NCI-H1105 (cell line): ENCODE results near the gene EHD1.

ENCODE experiments used
- DNase-seq: peaks from one replicate; lab custom pipeline; 2025; lab: John Stamatoyannopoulos, UW

The EHD1 gene

DNA sequence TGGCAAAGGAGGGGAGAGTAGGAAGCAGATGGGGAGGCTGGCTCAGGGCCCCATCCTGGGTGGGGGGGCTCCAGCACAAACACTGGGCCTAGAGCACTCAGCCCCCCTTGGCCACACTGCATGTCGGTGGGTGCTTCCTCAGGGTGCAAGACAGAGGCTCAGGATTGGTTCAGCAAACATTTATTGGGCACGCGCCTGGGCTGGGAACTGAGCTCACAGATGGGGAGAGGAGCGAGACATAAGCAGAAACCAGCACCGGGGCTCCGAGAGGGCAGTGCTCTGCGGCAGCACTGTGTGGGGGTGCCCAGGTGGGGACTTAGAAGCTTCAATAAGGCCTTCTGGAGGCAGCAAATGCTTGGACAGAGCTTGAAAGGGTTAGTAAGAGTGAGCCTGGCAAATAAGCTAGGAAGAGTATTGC, 12.1 kb upstream of the EHD1 start:
- DNase-seq, result no peak

DNA sequence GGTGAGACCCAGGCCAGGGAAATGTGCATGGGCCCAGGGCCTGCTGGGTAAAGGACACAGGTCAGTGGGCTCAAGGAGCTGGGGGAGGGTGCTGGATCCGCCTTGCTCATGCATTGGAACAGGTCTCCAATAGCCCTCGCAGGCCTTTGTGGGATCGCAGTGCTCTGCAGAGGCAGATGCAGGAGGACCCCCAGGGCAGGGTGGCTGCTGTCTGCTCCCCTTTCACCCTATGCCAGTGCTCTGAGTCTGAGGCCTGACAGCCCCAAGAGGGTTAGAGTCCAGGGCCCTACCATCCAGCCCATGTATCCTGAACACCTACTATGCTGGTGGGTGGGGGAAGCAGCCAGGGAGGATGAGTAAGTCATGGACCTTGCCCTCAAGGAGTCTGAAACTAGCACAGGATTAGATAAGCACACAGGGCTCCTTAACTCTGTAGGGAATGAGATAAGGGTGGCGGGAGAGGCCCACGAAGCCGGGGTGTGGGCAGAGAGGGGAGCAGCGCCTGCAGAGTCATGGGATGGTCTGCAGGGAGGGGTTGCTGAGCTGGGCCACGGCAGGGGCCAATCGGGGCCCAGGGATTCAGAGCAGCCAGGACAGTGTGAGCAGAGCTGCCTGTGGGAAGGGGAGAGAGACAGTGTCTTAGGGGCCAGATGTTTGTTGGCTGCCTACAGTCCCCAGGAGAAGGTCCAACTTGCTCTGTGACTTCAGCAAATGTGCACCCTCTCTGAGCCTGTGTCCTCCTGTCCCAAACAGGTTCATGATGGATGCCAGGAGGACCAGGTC, 10.5 kb upstream of the EHD1 start:
- DNase-seq, result no peak

DNA sequence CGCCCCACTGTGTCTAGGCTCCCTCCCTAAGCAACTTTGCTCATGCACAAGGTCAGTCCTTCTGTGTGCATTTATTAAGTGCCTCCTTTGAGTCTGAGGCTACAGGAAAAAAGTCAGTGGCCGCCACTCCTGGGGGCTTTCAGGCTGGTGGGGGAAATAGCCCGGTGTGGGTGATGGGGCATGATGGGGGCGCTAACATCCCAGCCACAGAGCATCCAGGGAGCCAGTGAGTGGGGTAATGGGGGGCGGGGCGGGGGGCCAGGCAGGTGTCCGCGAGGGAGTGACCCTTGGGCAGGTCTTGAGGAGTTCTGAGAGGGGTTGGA, 9.9 kb upstream of the EHD1 start:
- DNase-seq, result no peak

DNA sequence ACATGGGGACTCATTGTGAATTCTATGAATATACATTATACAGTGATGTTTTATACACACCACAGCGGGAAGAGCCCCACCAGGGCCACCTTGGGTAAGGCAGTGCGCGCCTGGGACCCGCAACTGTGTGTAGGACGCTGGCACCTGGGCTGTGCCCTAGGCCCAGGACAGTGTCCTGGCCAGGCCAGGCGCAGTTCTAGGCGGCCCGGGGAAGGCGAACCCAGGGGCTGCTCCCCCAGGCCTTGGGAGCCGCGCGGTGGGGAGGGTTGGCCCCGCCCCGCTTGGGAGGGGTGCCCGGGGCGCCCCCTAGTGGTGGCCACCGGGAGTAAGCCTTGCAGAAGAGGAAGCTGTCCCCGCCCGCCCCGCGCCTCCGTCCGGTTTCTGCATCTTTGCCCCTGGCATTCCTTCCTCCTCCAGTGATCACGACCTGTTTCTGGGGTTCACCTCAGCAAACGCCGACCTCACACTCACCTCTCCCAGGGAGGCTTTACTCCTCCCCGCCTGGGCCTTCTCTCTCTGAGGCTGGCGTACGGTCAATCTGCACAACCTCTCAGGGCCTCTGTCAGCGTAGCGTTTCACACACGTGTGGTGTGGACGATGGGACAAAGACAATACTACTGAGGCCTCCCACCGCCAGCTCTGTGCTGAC, 9.5 kb upstream of the EHD1 start:
- DNase-seq, result peak; percentile 50

DNA sequence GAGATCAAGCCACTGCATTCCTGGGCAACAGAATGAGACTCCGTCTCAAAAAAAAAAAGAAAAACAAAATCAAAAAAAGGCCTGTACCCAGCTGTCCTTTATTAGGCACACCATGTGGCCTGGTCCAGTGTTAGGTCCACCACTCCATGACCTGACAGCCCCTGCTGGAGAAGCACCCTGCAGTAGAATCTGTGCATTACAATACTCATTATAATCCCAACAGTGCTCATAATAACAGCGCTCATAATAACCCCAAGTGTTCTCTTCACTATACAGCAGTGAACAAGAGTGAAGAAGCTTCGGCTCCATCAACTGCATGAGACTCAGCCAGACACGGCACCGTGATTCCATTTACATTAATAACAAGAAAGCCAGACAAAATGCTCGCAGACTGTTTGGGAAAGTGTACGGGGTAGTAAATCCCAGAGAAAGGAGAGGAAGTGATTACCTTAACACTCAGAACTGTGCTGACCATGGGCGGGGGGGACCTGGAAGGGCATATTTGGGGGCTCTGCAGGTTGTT, 8.9 kb upstream of the EHD1 start:
- no peak for DNase-seq

DNA sequence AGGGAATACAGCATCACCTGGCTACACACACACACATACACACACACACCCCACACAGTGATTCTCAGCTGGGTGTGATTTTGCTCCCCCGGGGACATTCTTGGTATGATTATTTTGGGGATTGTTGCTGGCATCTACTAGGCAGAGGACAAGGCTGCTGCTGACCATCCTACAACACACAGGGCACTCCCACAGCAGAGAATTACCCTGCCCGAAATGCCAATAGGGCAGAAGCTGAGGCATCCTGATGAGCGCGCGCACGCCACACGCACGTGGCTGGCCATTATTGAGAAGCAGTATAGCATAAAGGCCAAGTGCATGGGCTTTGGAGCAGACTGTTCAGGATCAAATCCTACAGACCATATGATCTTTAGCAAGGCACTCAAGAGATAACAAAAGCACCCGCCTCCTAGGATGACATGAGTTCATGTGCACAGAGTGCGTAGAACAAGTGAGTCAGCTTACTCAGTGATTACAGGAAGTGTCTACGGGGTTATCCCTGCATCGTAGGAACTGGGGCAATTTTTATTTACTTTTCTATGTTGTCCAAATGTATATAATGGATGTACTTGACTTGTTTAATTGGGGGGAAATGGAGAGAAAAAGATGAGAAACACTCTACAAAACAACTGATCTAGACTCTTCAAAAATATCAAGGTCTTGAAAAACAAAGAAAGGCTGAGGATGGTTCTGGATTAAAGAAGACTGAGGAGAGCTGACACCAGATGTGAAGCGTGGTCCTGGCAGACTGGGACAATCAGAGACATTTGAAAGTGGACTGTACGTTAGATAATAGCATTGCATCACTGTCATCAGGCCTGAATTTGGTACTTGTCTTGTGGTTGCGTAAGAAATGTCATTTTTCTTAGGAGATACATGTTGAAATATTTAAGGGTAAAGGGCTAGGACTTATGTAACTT, 7.2 kb upstream of the EHD1 start:
- DNase-seq, result no peak

DNA sequence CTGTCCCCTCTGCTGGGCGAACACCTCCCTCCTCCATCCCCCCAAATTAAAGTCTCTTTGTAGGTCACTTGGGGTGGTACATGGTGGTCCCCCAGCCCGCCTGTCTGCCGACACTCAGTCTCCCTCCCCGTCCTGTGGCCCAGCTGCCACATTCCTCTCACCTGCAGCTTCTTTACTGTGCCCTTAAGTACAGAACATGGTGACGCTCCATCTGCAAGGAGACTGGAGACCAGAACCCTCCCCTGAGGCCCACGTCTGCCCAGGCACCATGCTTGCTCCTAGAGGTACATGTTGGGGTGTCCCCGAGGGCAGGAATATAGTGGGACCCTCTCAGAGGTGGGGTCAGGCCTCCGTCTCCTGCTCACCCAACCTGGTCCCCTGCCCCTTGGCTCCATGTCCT, 5.6 kb upstream of the EHD1 start:
- no peak for DNase-seq

DNA sequence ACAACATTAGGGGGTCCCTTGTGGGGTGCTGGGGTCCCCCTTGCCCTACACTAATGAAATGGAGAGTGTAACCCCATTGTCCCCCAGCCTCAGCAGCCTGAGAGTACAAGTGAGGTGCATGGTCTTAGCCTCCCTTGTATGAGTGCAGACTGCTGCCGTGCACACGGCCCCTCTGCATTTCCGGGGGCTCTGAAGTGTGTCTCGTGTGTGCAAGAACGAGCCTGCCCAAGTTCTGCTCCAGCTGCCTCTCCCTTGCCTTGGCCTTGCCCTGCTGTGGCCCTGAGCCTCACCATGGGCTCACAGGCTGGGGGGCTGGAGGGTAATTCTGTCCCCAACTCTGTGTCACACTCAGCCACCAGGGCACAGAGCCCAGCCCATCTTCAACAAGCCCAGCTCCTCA, 5.2 kb upstream of the EHD1 start:
- DNase-seq, result no peak

DNA sequence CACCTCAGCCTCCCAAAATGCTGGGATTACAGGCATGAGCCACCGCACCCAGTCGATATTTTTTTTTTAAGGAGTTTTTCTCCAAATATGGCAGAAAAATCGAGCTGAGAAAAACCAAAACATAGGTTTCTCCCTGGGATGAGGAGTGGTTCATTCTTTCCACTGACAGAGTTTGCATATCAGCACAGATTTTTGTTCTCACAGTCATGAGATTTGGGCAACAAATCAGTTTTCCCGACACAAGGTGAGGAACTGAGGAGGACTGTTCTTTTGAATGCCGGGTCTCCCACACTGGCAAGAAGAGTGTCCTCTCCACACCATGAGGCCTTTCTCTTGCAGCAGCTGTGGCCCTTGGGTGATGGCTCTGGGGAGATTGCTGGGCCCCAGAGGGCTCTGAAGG, 3.8 kb upstream of the EHD1 start:
- no peak for DNase-seq

DNA sequence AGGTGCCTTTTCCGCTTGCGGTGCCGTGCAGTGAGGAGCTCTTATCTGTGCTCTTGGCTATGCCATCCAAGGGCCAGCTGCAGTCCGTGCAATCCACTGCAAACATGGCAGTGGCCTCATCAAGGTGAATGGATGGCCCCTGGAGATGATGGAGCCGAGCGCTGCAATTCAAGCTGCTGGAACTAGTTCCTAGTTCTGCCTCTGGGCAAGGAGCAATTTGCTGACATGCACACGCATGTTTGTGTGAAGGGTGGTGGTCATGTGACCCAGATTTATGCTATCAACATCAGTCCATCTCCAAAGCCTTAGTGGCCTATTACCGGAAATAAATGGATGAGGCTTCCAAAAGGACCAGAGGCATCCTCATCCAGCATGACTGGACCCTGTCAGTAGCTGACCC, 3.1 kb upstream of the EHD1 start:
- peak; percentile 53 for DNase-seq

DNA sequence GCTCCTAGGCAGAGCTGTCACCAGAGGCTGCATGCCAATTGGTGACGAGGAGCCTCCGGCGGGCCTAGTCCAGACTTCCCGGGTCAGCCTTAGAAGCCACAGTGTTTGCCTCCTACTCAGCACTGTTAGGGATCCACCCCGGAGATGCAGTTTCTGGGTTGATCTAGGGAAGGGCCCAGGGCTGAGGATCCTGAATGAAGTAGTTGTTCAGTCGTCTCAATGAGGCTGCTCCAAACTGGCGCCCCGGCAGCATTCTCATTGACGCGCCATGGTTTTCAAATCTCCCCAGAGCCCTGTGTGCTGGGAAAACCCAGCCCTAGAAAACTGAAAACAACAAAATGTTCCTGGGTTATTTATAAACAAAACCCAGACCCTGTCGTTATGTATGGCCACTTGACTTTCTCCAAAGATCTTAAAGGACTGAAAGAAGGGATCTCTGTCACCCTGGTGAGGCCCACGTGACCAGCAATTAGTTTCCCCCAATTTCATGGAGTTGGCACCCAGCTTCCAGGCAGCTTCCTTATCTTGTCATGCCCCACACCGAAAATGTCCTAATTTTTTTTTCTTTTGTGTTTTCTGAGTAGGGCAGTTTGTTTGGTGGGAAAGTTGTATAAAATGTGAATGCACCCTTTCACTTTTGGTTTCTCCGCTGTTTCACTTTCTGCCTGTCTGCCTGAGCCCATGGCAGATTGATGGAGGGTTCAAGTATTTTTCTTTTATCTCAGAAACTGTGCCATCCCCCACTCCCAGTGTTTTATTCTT, 2.0 kb upstream of the EHD1 start:
- DNase-seq, result no peak

DNA sequence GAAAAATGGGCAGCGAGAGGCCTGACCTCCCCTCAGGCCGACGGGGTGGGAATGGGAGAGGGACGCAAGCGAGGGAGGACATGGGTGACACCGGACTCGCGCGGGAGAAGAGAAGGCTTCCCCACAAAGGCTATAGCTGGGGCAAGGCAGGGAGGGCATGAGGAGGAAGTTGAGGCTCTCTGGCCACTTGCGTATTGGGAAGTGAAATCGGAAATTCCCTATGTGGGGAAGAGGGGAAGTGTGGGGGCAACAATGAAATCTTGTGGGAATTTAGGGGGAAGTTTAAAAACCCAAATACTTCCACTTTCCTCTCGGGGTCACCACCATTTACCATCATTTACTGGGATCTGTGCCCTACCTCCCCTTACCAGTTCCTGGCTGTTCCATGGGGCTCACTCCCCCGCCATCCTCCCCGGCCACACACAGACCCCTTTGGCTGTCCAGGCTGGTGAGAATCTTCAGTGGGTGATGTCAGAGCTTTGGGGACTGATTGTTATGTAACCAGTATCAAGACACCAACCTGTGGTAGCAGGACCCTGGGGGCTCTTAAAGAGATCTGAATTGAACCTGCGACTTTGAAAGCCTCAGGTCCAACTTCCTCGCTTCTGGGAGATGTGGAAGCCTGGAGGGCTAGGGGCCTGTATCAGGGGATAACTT, 951 bp upstream of the EHD1 start:
- DNase-seq, result no peak

DNA sequence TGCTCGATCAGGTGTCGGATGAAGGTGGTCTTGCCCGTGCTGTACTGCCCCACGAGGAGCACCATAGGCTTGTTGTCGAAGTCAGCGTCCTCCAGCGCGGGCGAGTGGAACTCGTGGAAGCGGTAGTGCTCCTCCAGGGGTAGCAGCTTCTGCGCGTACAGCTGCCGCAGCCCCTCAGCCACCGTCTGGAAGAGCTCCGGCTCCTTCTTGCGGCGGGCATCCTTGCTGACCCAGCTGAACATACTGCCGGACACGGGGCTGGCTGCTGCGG, 263 bp downstream of the EHD1 start:
- no peak for DNase-seq

DNA sequence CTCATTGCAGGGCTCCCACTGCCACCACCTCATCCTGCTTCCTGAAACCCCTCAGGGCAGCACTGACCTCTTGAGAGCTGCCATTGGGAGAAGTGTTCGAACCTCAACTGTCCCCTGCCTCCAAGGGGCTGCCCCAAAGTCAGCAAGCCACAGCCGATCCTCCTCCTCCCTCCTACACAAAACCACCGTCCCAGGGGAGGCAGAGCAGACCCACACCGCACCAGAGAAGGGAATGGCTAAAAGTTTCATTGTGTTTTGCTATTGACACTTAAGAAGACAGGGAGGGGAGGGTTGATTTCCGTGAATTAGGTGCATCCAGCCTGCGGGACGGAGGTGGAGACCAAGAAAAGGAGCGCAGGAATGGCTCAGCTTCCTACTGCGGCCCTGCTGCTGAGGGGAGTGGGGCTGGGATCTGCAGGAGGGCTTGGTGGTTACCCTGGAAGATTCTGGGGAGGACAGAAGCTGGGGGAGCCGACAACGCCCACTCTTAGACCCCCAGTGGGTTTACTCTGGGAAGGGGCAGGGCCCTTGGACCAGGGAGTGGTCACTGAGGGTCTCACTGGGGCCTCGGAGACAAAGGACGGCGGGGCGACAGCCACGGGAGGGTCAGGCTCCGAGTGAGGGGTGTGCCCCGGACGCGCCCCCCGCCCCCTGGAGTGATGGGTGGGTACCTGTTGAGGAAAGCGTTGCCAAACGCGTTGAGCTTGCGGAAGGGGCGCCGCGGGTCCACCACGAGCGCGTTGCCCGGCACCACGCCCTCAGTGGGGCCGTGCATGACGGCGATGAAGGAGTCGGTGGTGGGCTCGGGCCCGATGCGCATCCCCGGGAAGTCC, 815 bp downstream of the EHD1 start:
- no peak for DNase-seq

DNA sequence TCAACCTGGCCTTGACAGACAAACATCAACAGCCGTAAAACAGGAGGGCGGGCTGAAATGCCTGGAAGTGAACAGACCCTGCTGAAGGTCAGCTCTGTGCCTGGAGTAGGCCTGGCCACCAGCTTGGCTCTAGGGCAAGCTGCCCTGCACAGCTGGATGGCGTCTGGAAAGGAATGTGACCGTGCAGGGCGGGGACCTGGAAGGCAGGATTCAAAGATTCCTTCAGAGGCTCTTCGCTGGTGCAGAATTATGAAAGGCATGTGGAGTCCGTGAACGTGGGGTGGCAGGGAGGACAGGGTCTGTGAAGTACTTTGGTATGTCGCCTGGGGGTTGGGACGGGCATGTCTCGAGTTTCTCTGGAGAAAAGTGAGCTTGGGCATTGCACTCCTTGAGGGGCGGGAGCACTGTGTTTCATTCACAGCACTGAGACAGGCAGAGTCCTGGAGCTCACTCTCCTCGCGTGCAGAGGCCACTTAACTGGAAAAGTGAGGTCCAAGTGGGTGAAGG, 1.5 kb downstream of the EHD1 start:
- DNase-seq, result no peak

DNA sequence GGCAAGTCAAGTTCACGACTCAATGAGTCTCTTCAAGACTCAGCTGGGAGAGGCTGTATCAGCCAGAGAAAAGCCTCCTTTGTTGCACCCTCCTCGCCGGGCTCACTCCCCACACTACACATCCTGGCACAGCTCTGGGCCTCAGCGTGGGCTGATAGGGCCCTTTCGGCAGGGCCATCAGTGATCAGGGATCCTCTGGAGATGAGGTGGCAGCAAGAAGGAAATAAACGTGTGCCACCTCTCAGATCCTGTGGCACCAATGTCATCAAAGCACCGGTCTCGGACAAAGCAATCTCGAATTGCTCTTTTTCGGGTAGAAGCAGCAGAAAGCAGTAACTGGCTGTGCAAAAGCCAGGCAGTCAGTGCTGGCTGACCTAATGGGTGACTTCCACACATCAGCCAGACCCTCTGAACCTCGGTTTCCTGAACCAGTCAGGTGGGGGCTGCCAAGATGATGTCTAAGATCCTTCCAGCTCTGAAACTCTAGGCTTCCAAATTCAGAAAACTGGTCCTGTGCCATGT, 2.1 kb downstream of the EHD1 start:
- DNase-seq, result no peak

DNA sequence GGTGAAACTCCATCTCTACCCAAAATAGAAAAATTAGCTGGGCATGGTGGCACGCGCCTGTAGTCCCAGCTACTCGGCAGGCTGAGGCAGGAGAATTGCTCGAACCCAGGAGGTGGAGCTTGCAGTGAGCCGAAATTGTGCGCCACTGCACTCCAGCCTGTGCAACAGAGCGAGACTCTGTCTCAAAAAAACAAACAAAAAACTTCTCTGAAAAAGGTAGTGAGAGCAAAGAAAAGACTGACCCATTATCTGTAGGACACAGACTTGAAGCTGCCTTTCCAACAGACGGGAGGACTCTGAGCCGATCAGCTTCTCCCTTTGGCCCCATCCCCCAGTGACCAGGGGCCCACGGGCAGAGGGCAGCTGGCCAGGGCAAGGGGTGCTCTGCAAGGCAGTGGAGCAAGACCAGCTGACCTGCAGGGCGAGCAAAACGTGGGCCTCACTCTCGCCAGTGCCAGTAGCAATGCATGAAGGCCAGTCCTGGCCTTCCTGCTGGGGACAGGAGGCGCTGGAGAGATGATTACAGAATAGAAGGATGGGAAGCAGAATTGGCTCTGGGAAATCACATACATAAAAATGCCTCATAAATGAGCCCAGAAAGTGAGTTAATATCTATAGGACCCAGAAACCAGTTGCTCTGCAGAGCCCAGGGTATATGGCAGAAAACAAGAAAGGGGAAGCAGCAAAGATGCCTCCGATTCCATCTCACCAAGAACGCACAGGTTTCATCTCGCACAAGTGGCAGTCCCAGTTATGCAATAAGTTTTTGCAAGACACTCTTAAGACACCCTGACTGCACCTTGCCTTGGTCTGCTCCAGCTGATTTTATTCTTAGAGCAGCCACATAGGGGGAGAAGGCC, 2.8 kb downstream of the EHD1 start:
- no peak for DNase-seq

DNA sequence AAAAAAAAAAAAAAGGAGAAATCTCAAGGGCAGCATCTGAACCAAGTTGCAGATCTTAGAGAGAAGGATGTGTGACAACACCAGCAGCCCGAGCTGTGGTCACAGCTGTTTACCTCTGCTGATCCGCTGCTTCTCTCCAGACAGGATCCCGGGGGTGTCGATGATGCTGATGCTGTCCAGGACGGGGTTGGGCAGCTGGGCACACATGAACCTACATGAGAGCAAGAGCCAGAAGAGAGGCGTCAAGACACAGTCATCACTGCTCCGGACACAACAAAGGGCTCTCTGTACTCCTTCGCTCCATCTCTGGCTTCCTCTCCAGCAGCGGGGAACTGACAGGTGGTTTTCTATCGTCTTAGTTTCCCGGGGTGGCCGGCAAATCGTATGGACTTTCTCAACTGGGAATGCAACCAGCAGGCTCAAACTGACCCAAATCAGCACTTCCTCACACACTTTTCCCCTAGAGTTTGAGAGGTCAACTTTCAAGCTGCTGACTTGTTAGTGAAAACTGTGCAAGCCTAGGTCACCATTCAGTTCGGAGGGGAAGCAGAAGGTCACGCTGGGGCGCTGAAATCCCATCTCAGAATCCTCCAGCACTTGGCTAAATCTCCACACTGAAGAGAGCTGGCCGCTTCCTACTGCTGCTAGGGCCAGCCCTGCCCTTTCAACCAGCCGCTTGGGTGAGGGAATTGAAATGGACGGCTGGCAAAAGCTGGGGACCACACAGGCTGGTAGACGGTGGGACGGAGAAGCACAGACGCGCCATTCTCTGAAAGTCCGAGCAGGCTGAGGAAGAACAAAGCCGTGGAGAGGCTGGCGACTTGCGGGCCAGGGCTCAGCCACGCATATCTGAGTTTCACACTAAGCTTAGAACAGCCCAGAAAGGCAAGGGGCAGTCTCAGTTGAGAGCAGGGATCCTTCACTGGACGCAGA, 3.8 kb downstream of the EHD1 start:
- DNase-seq, result no peak
